Measurements from ENCODE around the gene TCEAL4. TPM values are rescaled to one million over a fixed set of nuclear protein-coding genes. Genes with fewer than 3 reads are reported as not detected.

TCEAL4 gene
- total and polyA plus RNA-seq, 2 of the 13 experiments (the other 11 are each of a cell fraction or from before 2014, with no cell fraction given) = 12.6 to 31.0 TPM

- TF ChIP-seq ZNF800 (CRISPR knock-in tag; IDR thresholded peaks at IDR 0.05) = no peak
- TF ChIP-seq ZNF572 (CRISPR knock-in tag; IDR thresholded peaks at IDR 0.05) = no peak
- TF ChIP-seq PRDM10 (CRISPR knock-in tag; IDR thresholded peaks at IDR 0.05; ENCODE audit: low read depth) = no peak
- no peak for TF ChIP-seq AGO2 (optimal IDR thresholded peaks at IDR 0.05; ENCODE audit: low read depth, low read length)
- no peak for TF ChIP-seq NFYB (CRISPR knock-in tag; IDR thresholded peaks at IDR 0.05)
Observed at GRCh38 chrX:103552236-103552635, 33.1 kb upstream of the TCEAL4 start (continued).

- no TSS peak for BruUV-seq (replicated peaks)
- CTCF ChIA-PET (ENCODE audit: low intra/inter-chr PET ratio, low total read pairs) = no interaction called here
- no peaks in the 10 kb centered on the region for H3K27me3 ChIP-seq (ENCODE audit: control insufficient read depth in 1 of 2, insufficient read depth in 2 of 2, low read length in 2 of 2)
Observed at GRCh38 chrX:103554687-103555424, 30.5 kb upstream of the TCEAL4 start.

More at GRCh38 chrX:103554687-103555424, 30.5 kb upstream of the TCEAL4 start:
- Histone ChIP-seq H3K79me2 (ENCODE audit: insufficient read depth, low read length) (no peaks in the 10 kb centered on the region), H3K9me3 (ENCODE audit: low read length) (no peaks in the 10 kb centered on the region), H3K4me2 (ENCODE audit: low read depth, low read length) (no peak overlapping the region), H4K20me1 (ENCODE audit: insufficient read depth, low read length) (no peaks in the 10 kb centered on the region), H3K36me3 (replicated peaks in 1 of 2; ENCODE audit: control insufficient read depth in 1 of 2, insufficient read depth in 2 of 2, low read length in 2 of 2) (no peaks in the 10 kb centered on the region), H2AFZ (ENCODE audit: low read length) (no peak overlapping the region), H3K9ac (ENCODE audit: insufficient read depth, low read depth, low read length) (no peak overlapping the region), H3K27ac (ENCODE audit: extremely low read length, insufficient read depth, low read length) (no peak overlapping the region), H3K4me1 (ENCODE audit: insufficient read depth, low read length) (peaks cover 14% of the 10 kb centered on the region), H3K4me3 (replicated peaks in 1 of 3; ENCODE audit: insufficient read depth in 1 of 3, low read depth in 2 of 3, low read length in 3 of 3) (no peak overlapping the region)
- FAIRE-seq (no peak), ATAC-seq (no peak), DNase-seq (ENCODE audit: low spot score) (no peak)
- TF ChIP-seq ZNF75D (CRISPR knock-in tag; IDR thresholded peaks at IDR 0.05; ENCODE audit: borderline replicate concordance) (no peak), TEAD2 (CRISPR knock-in tag; IDR thresholded peaks at IDR 0.05) (no peak), MXD4 (CRISPR knock-in tag; IDR thresholded peaks at IDR 0.05) (no peak), ZMYM2 (CRISPR knock-in tag; IDR thresholded peaks at IDR 0.05) (no peak), HNRNPLL (IDR thresholded peaks at IDR 0.05; ENCODE audit: low read depth, low read length, poor library complexity, severe bottlenecking) (no peak), ZNF296 (CRISPR knock-in tag; conservative IDR thresholded peaks at IDR 0.05) (no peak), ZNF12 (CRISPR knock-in tag; IDR thresholded peaks at IDR 0.05) (no peak), ZNF577 (CRISPR knock-in tag; IDR thresholded peaks at IDR 0.05; ENCODE audit: borderline replicate concordance, low read depth) (no peak), NCOA1 (CRISPR knock-in tag; IDR thresholded peaks at IDR 0.05) (no peak), EED (CRISPR knock-in tag; IDR thresholded peaks at IDR 0.05) (no peak), THAP11 (CRISPR knock-in tag; IDR thresholded peaks at IDR 0.05) (no peak), ZBTB7A (CRISPR knock-in tag; IDR thresholded peaks at IDR 0.05) (no peak), ZNF232 (CRISPR knock-in tag; IDR thresholded peaks at IDR 0.05; ENCODE audit: borderline replicate concordance) (no peak), ZNF274 (CRISPR knock-in tag; IDR thresholded peaks at IDR 0.05) (no peak)
- intact Hi-C loops (cut with micrococcal nuclease; ENCODE audit: unreplicated experiment) = no loop called here
- WGBS (ENCODE audit: low lambda C conversion rate) = 83% methylated on average over 12 of the region's 19 CpGs
- in situ Hi-C loops (cut with HindIII; ENCODE audit: extremely low pct_ligation_motif_present, low pct_unique_long_range_greater_than_20kb) = no loop called here
- POLR2A ChIA-PET = no interaction called here

Measured in HepG2 (cell line).